IPS-11a (cell line): Measurements from ENCODE around the gene COBL.

Experiments
- H3K4me3 ChIP-seq: one replicate; pipeline ENCODE4 v1.5.1; 2013; ENCODE audit warnings: low read depth, low read length, control low read depth

Gene COBL

GRCh38 chr7:51152706-51153200, 163.9 kb downstream of the COBL start:
- H3K4me3 ChIP-seq: no peak overlapping the region

- H3K4me3 ChIP-seq: no peak overlapping the region
These were observed 165.2 kb downstream of the COBL start for GRCh38 chr7:51151455-51151854.

- no peak overlapping the region for H3K4me3 ChIP-seq
These were observed 166.4 kb downstream of the COBL start for GRCh38 chr7:51150193-51150592.

GRCh38 chr7:51148216-51148615, 168.4 kb downstream of the COBL start:
- no peak overlapping the region for H3K4me3 ChIP-seq

GRCh38 chr7:51146816-51147586, 169.6 kb downstream of the COBL start:
- no peak overlapping the region for H3K4me3 ChIP-seq

GRCh38 chr7:51144178-51144577, 172.4 kb downstream of the COBL start:
- H3K4me3 ChIP-seq: no peak overlapping the region

GRCh38 chr7:51142741-51143385, 173.7 kb downstream of the COBL start:
- no peak overlapping the region for H3K4me3 ChIP-seq

- no peak overlapping the region for H3K4me3 ChIP-seq
These were observed 175.1 kb downstream of the COBL start for GRCh38 chr7:51141451-51142003.

- H3K4me3 ChIP-seq: no peak overlapping the region
These were observed 176.1 kb downstream of the COBL start for GRCh38 chr7:51140199-51141164.

GRCh38 chr7:51139796-51140195, 176.8 kb downstream of the COBL start:
- H3K4me3 ChIP-seq: no peak overlapping the region

- no peak overlapping the region for H3K4me3 ChIP-seq
These were observed 178.2 kb downstream of the COBL start for GRCh38 chr7:51138123-51139085.

- H3K4me3 ChIP-seq: no peak overlapping the region
These were observed 181.0 kb downstream of the COBL start for GRCh38 chr7:51135576-51135975.

GRCh38 chr7:51134013-51134441, 182.6 kb downstream of the COBL start:
- no peak overlapping the region for H3K4me3 ChIP-seq

GRCh38 chr7:51132661-51133060, 183.9 kb downstream of the COBL start:
- no peak overlapping the region for H3K4me3 ChIP-seq

- no peak overlapping the region for H3K4me3 ChIP-seq
These were observed 186.8 kb downstream of the COBL start for GRCh38 chr7:51129527-51130472.

- H3K4me3 ChIP-seq: no peak overlapping the region
These were observed 187.8 kb downstream of the COBL start for GRCh38 chr7:51128545-51129435.

- no peak overlapping the region for H3K4me3 ChIP-seq
These were observed 189.0 kb downstream of the COBL start for GRCh38 chr7:51127618-51127904.
